HEK293 (cell line): Measurements from ENCODE around the gene MKNK2.

Experiments
- CTCF ChIA-PET: fragments of 350-600 bp; formaldehyde crosslinking; extraction: SDS; loops from one replicate; lab custom pipeline; 2021; ENCODE audit warnings: antibody characterized with exemption; lab: Yijun Ruan, JAX
- POLR2A ChIA-PET: fragments of 300-600 bp; formaldehyde crosslinking; extraction: SDS; loops from one replicate; lab custom pipeline; 2020; ENCODE audit warnings: antibody characterized with exemption, inconsistent platforms; lab: Yijun Ruan, JAX
- H3K27ac ChIP-seq: fragments of 200-500 bp; sonication (Bioruptor generic); 2 replicates; pipeline ENCODE4 v1.5.1; 2014; ENCODE audit warnings: low read depth, low read length, control low read depth, inconsistent platforms; ENCODE audit errors: extremely low read depth
- H3K36me3 ChIP-seq, 2 experiments: fragments of 200-500 bp in 1 of 2; sonication (Bioruptor generic) in 1 of 2; 1 replicate in 1 of 2; 2 replicates in 1 of 2; pipeline ENCODE4 v1.5.1; 2014 to 2017; ENCODE audit warnings: inconsistent platforms in 2 of 2, low read length in 2 of 2; ENCODE audit not compliant: control insufficient read depth in 2 of 2, insufficient read depth in 1 of 2
- H3K4me1 ChIP-seq: fragments of 200-500 bp; sonication (Bioruptor generic); 2 replicates; pipeline ENCODE4 v1.5.1; 2014; ENCODE audit warnings: mild to moderate bottlenecking, low read length, inconsistent platforms; ENCODE audit not compliant: control insufficient read depth, insufficient read depth
- H3K4me3 ChIP-seq: 2 replicates; pipeline ENCODE4 v1.5.1; 2011; ENCODE audit warnings: low read depth, mild to moderate bottlenecking, control low read depth, low read length, moderate library complexity
- H3K9me3 ChIP-seq: fragments of 200-500 bp; sonication (Bioruptor generic); 2 replicates; pipeline ENCODE4 v1.5.1; 2014; ENCODE audit warnings: low read depth, low read length, inconsistent platforms; ENCODE audit not compliant: control insufficient read depth, insufficient read depth
- EGR2 ChIP-seq: fragments of 450-650 bp; formaldehyde crosslinking; IDR thresholded peaks from 2 replicates; pipeline ENCODE4 v1.5.1; 2016; ENCODE audit warnings: low read depth, missing biosample characterization, missing genetic modification characterization
- HIC1 ChIP-seq: fragments of 450-650 bp; formaldehyde crosslinking; IDR thresholded peaks from 2 replicates; pipeline ENCODE4 v1.5.1; 2016; ENCODE audit warnings: missing biosample characterization, missing genetic modification characterization
- PBX3 ChIP-seq: sonication (generic); formaldehyde crosslinking; IDR thresholded peaks from 2 replicates; pipeline ENCODE4 v1.8.1; 2022; ENCODE audit warnings: mild to moderate bottlenecking, moderate library complexity, missing genetic modification reagents
- SP2 ChIP-seq: fragments of 450-650 bp; formaldehyde crosslinking; IDR thresholded peaks from 2 replicates; pipeline ENCODE4 v1.5.1; 2016; ENCODE audit warnings: missing biosample characterization, missing genetic modification characterization
- SP7 ChIP-seq: fragments of 450-650 bp; formaldehyde crosslinking; IDR thresholded peaks from 2 replicates; pipeline ENCODE4 v1.5.1; 2016; ENCODE audit warnings: missing biosample characterization, missing genetic modification characterization
- ZFHX2 ChIP-seq: fragments of 450-650 bp; formaldehyde crosslinking; conservative IDR thresholded peaks from 2 replicates; pipeline ENCODE4 v1.5.1; 2016; ENCODE audit warnings: missing biosample characterization, missing genetic modification characterization
- ZFP41 ChIP-seq: fragments of 450-650 bp; formaldehyde crosslinking; IDR thresholded peaks from 2 replicates; pipeline ENCODE4 v1.5.1; 2016; ENCODE audit warnings: missing biosample characterization, missing genetic modification characterization, borderline replicate concordance
- ZNF121 ChIP-seq: fragments of 450-650 bp; formaldehyde crosslinking; IDR thresholded peaks from 2 replicates; pipeline ENCODE4 v1.5.1; 2016; ENCODE audit warnings: missing biosample characterization, missing genetic modification characterization
- ZNF132 ChIP-seq: fragments of 450-650 bp; formaldehyde crosslinking; IDR thresholded peaks from 2 replicates; pipeline ENCODE4 v1.5.1; 2017; ENCODE audit warnings: missing biosample characterization, missing genetic modification characterization, borderline replicate concordance
- ZNF138 ChIP-seq: fragments of 450-650 bp; formaldehyde crosslinking; IDR thresholded peaks from 2 replicates; pipeline ENCODE4 v1.5.1; 2016; ENCODE audit warnings: missing biosample characterization, missing genetic modification characterization, borderline replicate concordance
- ZNF140 ChIP-seq: fragments of 450-650 bp; formaldehyde crosslinking; IDR thresholded peaks from 2 replicates; pipeline ENCODE4 v1.5.1; 2016; ENCODE audit warnings: missing biosample characterization, missing genetic modification characterization
- ZNF26 ChIP-seq: fragments of 450-650 bp; formaldehyde crosslinking; IDR thresholded peaks from 2 replicates; pipeline ENCODE4 v1.5.1; 2016; ENCODE audit warnings: missing biosample characterization, missing genetic modification characterization
- ZNF354C ChIP-seq: fragments of 450-650 bp; formaldehyde crosslinking; IDR thresholded peaks from 2 replicates; pipeline ENCODE4 v1.5.1; 2016; ENCODE audit warnings: missing biosample characterization, missing genetic modification characterization, low read depth, borderline replicate concordance
- ZNF391 ChIP-seq: fragments of 450-650 bp; formaldehyde crosslinking; IDR thresholded peaks from 2 replicates; pipeline ENCODE4 v1.5.1; 2016; ENCODE audit warnings: low read depth, missing biosample characterization, missing genetic modification characterization, borderline replicate concordance
- ZNF501 ChIP-seq: fragments of 450-650 bp; formaldehyde crosslinking; IDR thresholded peaks from 2 replicates; pipeline ENCODE4 v1.5.1; 2016; ENCODE audit warnings: missing biosample characterization, missing genetic modification characterization
- ZNF544 ChIP-seq: fragments of 450-650 bp; formaldehyde crosslinking; IDR thresholded peaks from 2 replicates; pipeline ENCODE4 v1.5.0; 2017; ENCODE audit warnings: missing biosample characterization, missing genetic modification characterization
- ZNF645 ChIP-seq: fragments of 450-650 bp; formaldehyde crosslinking; IDR thresholded peaks from 2 replicates; pipeline ENCODE4; 2016; ENCODE audit warnings: missing biosample characterization, missing genetic modification characterization
- ZNF692 ChIP-seq: fragments of 450-650 bp; formaldehyde crosslinking; IDR thresholded peaks from 2 replicates; pipeline ENCODE4 v1.5.1; 2016; ENCODE audit warnings: missing biosample characterization, missing genetic modification characterization
- ZNF843 ChIP-seq: fragments of 450-650 bp; formaldehyde crosslinking; IDR thresholded peaks from 2 replicates; pipeline ENCODE4 v1.5.1; 2016; ENCODE audit warnings: missing biosample characterization, missing genetic modification characterization

MKNK2 gene

GRCh38 chr19:2047449-2048103 is 3.5 kb downstream of the MKNK2 start:
- CTCF ChIA-PET: no interaction called here
- no peak overlapping the region for H3K27ac ChIP-seq
- no peaks in the 10 kb centered on the region for H3K9me3 ChIP-seq
- TF ChIP-seq ZNF544 (tag by site-specific recombination) (no peak), SP7 (tag by site-specific recombination) (0 out of 2 replicates have a peak, but pooled peaks have one; percentile 47), ZFHX2 (tag by site-specific recombination) (peak; percentile 16; the same call in 1 of the 2 replicates), ZNF354C (tag by site-specific recombination) (no peak), ZNF692 (tag by site-specific recombination) (peak; percentile 44), ZNF26 (no peak), HIC1 (tag by site-specific recombination) (peak; percentile 44; the same call in 1 of the 2 replicates), ZNF645 (tag by site-specific recombination) (no peak), EGR2 (tag by site-specific recombination) (peak; percentile 31; the same call in 1 of the 2 replicates), ZNF138 (no peak)
- no peak overlapping the region for H3K4me3 ChIP-seq
- H3K36me3 ChIP-seq: peaks cover 0 to 58% of the 10 kb centered on the region in 2 experiments; a peak in 2 of 3 replicates
- peaks cover 4% of the 10 kb centered on the region for H3K4me1 ChIP-seq
- POLR2A ChIA-PET: interaction anchor here (0.6 to 3.5 kb wide), 4 partner anchors 11 to 37 kb away, joined by 4 to 17 read pairs (median 5); no protein-coding TSS in a partner anchor

- ChIA-PET POLR2A (interaction anchor here (0.6 to 3.5 kb wide), 3 partner anchors 11 to 37 kb away, joined by 4 to 17 read pairs (median 4); no protein-coding TSS in a partner anchor), CTCF (no interaction called here)
- H3K36me3 ChIP-seq: peaks cover 0 to 61% of the 10 kb centered on the region in 2 experiments; a peak in 2 of 3 replicates
- H3K4me1 ChIP-seq: peaks cover 8% of the 10 kb centered on the region
- H3K27ac ChIP-seq: no peak overlapping the region
- TF ChIP-seq PBX3 (CRISPR knock-in tag) (no peak), ZNF843 (tag by site-specific recombination) (no peak), ZNF121 (no peak), ZNF391 (tag by site-specific recombination) (no peak), ZNF501 (tag by site-specific recombination) (no peak), ZNF132 (tag by site-specific recombination) (no peak), SP2 (tag by site-specific recombination) (no peak), ZNF140 (tag by site-specific recombination) (no peak), ZFP41 (tag by site-specific recombination) (no peak)
- no peaks in the 10 kb centered on the region for H3K9me3 ChIP-seq
- no peak overlapping the region for H3K4me3 ChIP-seq
Measured at GRCh38 chr19:2047076-2047448, 4.0 kb downstream of the MKNK2 start.
